ENCODE measurements around the gene UGGT1. TPM values are rescaled to one million over a fixed set of nuclear protein-coding genes. Genes with fewer than 3 reads are reported as not detected.

UGGT1 gene
- 71.3 and 78.2 TPM in 2 replicates for total RNA-seq (2014; rRNA removed; shearing (Covaris generic))

- Histone ChIP-seq H3K27ac (peak within 1 kb of the TSS; percentile 47), H3K4me3 (peak within 1 kb of the TSS; percentile 75), H3K36me3 (peaks cover 16% of the 10 kb centered on the region), H3K9me3 (replicated peaks) (no peaks in the 10 kb centered on the region), H3K27me3 (replicated peaks) (no peaks in the 10 kb centered on the region), H3K4me1 (replicated peaks) (peaks cover 5% of the 10 kb centered on the region; the same call in 1 of the 2 replicates)
- DNase-seq (ENCODE audit: low read depth in 1 of 2, low spot score in 2 of 2), result peak; percentile 96 to 99
Observed at GRCh38 chr2:128090945-128091725, at the start of gene UGGT1. TSS of gene UGGT1 (plus strand) at chr2:128091200. CDS start at chr2:128091358, 158 bp downstream.

DNA sequence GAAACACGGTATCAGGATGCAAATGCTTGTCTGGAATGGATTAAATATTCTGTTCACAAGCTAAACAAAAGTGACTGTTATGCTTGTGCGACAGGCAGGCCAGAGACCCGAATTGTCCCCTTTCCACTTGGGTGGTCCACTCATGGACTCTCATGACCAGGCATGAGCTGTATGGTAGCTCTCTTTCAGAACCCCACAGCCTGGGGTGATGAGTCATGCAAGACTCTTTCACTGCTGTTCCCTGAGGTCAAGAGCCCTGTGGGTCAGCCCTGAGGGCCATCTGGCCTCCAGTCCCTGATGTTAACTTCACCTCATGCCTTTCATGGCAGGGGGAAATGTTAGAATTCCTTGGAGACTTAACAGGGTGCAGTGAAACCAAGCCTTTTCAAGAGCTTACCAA is 49.4 kb upstream of the UGGT1 start:
- Histone ChIP-seq H3K27me3 (replicated peaks) (no peaks in the 10 kb centered on the region), H3K4me1 (replicated peaks) (peaks cover 12% of the 10 kb centered on the region), H3K36me3 (no peaks in the 10 kb centered on the region), H3K27ac (0 out of 2 replicates have a peak overlapping the region, but pooled peaks have one; percentile 13), H3K9me3 (replicated peaks) (peaks cover 31% of the 10 kb centered on the region), H3K4me3 (no peak overlapping the region)
- peak; percentile 69 to 86 for DNase-seq (ENCODE audit: low read depth in 1 of 2, low spot score in 2 of 2)

DNA sequence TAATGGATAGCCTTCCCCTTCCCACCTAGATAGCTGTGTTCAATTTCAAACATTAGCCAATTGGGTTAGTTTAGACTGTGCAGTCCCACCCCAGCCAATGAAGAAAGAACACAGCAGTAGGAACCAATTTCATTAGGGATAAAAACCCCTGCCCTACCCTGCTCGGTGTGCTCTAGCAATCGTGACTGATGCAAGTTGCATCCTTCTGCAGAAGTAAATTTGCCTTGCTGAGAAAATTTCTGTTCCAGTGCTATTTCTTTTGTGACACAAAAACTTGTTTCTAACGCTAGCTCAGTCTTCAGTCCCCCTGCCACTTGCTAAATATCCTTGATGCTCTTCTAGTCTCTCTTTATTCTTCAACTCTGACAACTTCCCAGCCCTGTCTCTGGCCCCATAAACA is 48.0 kb upstream of the UGGT1 start:
- Histone ChIP-seq H3K27ac (no peak overlapping the region), H3K9me3 (replicated peaks) (peaks cover 23% of the 10 kb centered on the region), H3K36me3 (no peaks in the 10 kb centered on the region), H3K4me3 (no peak overlapping the region), H3K4me1 (replicated peaks) (peaks cover 12% of the 10 kb centered on the region), H3K27me3 (replicated peaks) (no peaks in the 10 kb centered on the region)
- no peak for DNase-seq (ENCODE audit: low read depth in 1 of 2, low spot score in 2 of 2)

DNA sequence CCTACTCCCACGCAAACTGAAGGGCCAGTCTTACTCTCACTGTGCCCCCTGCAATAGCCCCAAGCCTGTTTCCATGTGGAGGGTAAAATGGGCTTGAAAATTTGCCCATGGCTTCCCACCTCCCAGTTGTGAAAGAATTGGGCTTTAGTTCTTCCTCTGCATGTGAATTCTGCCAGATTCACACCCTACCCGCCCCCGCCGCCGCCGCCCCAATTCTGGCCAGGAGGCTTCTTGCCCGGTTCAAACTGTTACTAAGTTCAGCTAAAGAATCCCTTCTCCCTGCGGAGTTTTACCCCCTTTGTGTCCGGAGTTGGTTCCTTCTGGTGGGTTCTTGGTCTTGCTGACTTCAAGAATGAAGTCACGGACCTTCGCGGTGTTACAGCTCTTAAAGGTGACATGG is 37.7 kb upstream of the UGGT1 start:
- no peak overlapping the region for H3K27ac ChIP-seq
- H3K36me3 ChIP-seq, result no peaks in the 10 kb centered on the region
- no peaks in the 10 kb centered on the region for H3K4me1 ChIP-seq (replicated peaks)
- H3K4me3 ChIP-seq, result no peak overlapping the region
- H3K9me3 ChIP-seq (replicated peaks), result 0 out of 2 replicates have a peak, but pooled peaks cover 2% of the 10 kb centered on the region
- H3K27me3 ChIP-seq (replicated peaks), result 0 out of 2 replicates have a peak, but pooled peaks cover 4% of the 10 kb centered on the region
- no peak for DNase-seq (ENCODE audit: low read depth in 1 of 2, low spot score in 2 of 2)

GRCh38 chr2:128054104-128054885 is 36.7 kb upstream of the UGGT1 start:
- Histone ChIP-seq H3K4me1 (replicated peaks) (no peaks in the 10 kb centered on the region), H3K27ac (no peak overlapping the region), H3K27me3 (replicated peaks) (0 out of 2 replicates have a peak, but pooled peaks cover 4% of the 10 kb centered on the region), H3K9me3 (replicated peaks) (0 out of 2 replicates have a peak, but pooled peaks cover 2% of the 10 kb centered on the region), H3K36me3 (no peaks in the 10 kb centered on the region), H3K4me3 (no peak overlapping the region)
- DNase-seq (ENCODE audit: low read depth in 1 of 2, low spot score in 2 of 2), result no peak

DNA sequence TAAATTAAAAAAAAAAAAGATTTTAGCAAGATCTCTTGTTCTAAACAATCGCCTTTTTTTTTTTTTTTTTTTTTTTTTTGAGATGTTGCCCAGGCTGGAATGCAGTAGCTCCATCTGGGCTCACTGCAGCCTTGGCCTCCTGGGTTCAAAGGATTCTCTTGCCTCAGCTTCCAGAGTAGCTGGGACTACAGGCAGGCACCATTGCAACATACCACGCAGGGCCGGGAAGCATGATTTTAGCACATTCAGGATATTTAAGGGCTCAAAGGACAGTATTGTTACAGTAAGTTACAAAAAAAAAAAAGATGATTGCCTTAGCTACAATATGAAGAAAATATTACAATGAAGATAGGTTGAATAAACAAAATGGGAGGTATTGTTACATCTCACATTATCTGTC is 33.7 kb upstream of the UGGT1 start:
- Histone ChIP-seq H3K27me3 (replicated peaks) (no peaks in the 10 kb centered on the region), H3K27ac (no peak overlapping the region), H3K9me3 (replicated peaks) (no peaks in the 10 kb centered on the region), H3K4me3 (no peak overlapping the region), H3K36me3 (no peaks in the 10 kb centered on the region), H3K4me1 (replicated peaks) (peaks cover under 1% of the 10 kb centered on the region; the same call in 1 of the 2 replicates)
- no peak for DNase-seq (ENCODE audit: low read depth in 1 of 2, low spot score in 2 of 2)

DNA sequence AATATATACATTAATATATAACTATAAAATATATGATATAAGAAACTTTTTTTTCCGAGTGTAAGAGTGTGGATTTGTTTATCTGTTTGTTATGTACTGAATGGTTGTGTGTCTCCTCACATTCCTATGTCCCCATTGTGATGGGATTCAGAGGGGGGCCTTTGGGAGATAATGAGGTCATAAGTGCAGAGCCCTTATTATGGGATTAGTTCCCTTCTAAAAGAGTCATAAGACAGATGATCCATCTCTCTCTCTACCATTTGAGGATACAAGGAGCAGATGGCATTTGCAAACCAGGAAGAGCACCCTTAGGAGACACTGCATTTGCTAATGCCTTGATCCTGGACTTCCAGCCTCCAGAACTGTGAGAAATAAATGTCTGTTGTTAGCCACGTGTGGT is 32.9 kb upstream of the UGGT1 start:
- Histone ChIP-seq H3K27me3 (replicated peaks) (no peaks in the 10 kb centered on the region), H3K4me1 (replicated peaks) (peaks cover 4% of the 10 kb centered on the region), H3K4me3 (no peak overlapping the region), H3K9me3 (replicated peaks) (no peaks in the 10 kb centered on the region), H3K27ac (no peak overlapping the region), H3K36me3 (no peaks in the 10 kb centered on the region)
- DNase-seq (ENCODE audit: low read depth in 1 of 2, low spot score in 2 of 2), result no peak

DNA sequence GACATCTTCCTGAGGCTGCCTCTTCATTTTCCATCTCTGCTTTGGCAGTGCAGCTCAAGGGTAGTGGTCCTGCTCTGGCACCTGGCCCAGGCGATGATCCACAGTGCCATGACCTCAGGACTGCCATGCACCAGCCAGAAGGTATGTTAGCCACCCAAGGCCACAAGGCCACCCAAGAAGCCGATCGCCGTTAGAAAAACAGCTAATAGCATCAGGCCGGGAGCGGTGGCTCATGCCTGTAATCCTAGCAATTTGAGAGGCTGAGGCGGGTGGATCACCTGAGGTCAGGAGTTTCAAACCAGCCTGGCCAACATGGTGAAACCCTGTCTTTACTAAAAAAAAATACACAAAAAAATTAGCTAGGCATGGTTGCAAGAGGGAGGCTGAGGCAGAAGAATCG is 28.4 kb upstream of the UGGT1 start:
- Histone ChIP-seq H3K36me3 (no peaks in the 10 kb centered on the region), H3K4me1 (replicated peaks) (peaks cover 4% of the 10 kb centered on the region), H3K27me3 (replicated peaks) (no peaks in the 10 kb centered on the region), H3K9me3 (replicated peaks) (no peaks in the 10 kb centered on the region), H3K27ac (no peak overlapping the region), H3K4me3 (no peak overlapping the region)
- DNase-seq (ENCODE audit: low read depth in 1 of 2, low spot score in 2 of 2), result peak; percentile 9 to 50

GRCh38 chr2:128064353-128064752 is 26.6 kb upstream of the UGGT1 start:
- DNase-seq (ENCODE audit: low read depth in 1 of 2, low spot score in 2 of 2), result no peak
- Histone ChIP-seq H3K27ac (no peak overlapping the region), H3K4me3 (no peak overlapping the region), H3K27me3 (replicated peaks) (no peaks in the 10 kb centered on the region), H3K36me3 (no peaks in the 10 kb centered on the region), H3K9me3 (replicated peaks) (no peaks in the 10 kb centered on the region), H3K4me1 (replicated peaks) (peaks cover 5% of the 10 kb centered on the region)

DNA sequence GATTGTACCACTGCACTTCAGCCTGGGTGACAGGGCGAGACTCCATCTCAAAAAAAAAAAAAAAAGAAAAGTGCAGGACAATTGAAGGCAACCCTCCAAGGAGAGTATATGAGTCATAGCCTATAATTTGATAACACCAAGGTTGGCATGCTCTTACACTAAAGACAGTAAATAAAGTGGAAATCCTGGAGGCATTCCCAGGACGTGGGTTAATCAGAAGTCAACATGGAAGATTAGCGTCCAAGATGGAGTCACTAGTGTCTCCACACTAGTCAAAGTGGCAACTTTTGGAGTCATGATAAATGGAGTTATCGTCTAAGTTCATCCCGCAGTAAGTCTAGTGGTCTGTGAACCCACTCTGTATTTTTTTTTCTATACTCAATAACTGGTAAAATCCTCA is 21.2 kb upstream of the UGGT1 start:
- H3K36me3 ChIP-seq, result no peaks in the 10 kb centered on the region
- peak in 1 of 2 experiments; percentile 44 for DNase-seq (ENCODE audit: low read depth in 1 of 2, low spot score in 2 of 2)
- no peaks in the 10 kb centered on the region for H3K27me3 ChIP-seq (replicated peaks)
- H3K4me1 ChIP-seq (replicated peaks), result peaks cover 3% of the 10 kb centered on the region
- H3K9me3 ChIP-seq (replicated peaks), result no peaks in the 10 kb centered on the region
- H3K4me3 ChIP-seq, result no peak overlapping the region
- H3K27ac ChIP-seq, result no peak overlapping the region

GRCh38 chr2:128073278-128073677 is 17.7 kb upstream of the UGGT1 start:
- Histone ChIP-seq H3K27ac (no peak overlapping the region), H3K4me1 (replicated peaks) (peaks cover 3% of the 10 kb centered on the region), H3K36me3 (no peaks in the 10 kb centered on the region), H3K4me3 (no peak overlapping the region), H3K9me3 (replicated peaks) (no peaks in the 10 kb centered on the region; the same call in 1 of the 2 replicates), H3K27me3 (replicated peaks) (no peaks in the 10 kb centered on the region)
- no peak for DNase-seq (ENCODE audit: low read depth in 1 of 2, low spot score in 2 of 2)

- Histone ChIP-seq H3K4me3 (no peak overlapping the region), H3K9me3 (replicated peaks) (no peaks in the 10 kb centered on the region; the same call in 1 of the 2 replicates), H3K27ac (no peak overlapping the region), H3K4me1 (replicated peaks) (no peaks in the 10 kb centered on the region), H3K27me3 (replicated peaks) (no peaks in the 10 kb centered on the region), H3K36me3 (no peaks in the 10 kb centered on the region)
- DNase-seq (ENCODE audit: low read depth in 1 of 2, low spot score in 2 of 2), result no peak
Observed at GRCh38 chr2:128076461-128077106, 14.4 kb upstream of the UGGT1 start.

DNA sequence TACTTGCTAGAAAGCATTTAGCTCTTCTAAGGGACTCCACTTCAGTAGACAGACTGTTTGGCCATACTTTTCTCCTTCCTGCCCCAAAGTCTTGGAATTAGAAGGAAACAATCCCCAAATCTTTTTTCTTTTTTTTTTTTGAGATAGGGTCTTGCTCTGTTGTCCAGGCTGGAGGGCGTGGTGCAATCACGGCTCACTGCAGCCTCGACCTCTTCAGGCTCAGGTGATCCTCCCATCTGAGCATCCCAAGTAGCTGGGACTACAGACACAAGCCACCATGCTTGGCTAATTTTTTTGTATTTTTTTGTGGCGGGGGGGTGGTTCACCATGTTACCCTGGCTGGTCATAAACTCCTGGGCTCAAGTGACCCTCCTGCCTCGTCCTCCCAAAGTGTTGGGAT is 6.2 kb upstream of the UGGT1 start:
- Histone ChIP-seq H3K27ac (no peak overlapping the region), H3K27me3 (replicated peaks) (no peaks in the 10 kb centered on the region), H3K36me3 (no peaks in the 10 kb centered on the region), H3K9me3 (replicated peaks) (0 out of 2 replicates have a peak, but pooled peaks cover 7% of the 10 kb centered on the region), H3K4me3 (no peak overlapping the region), H3K4me1 (replicated peaks) (no peaks in the 10 kb centered on the region)
- DNase-seq (ENCODE audit: low read depth in 1 of 2, low spot score in 2 of 2), result no peak

All from SJSA1 (cell line).